Brain microvascular endothelial cell (primary cell): ENCODE measurements around the gene SF3B2.
A peak's percentile ranks its signal among the peaks of the same experiment; 100 is the strongest.

Source experiments
- DNase-seq: peaks from one replicate; pipeline ENCODE4 v3.0.0-alpha.2; 2020
- H3K27ac ChIP-seq: fragments of 250-450 bp; sonication (Bioruptor Pico); 2 replicates; pipeline ENCODE4 v1.5.1; 2020; ENCODE audit warnings: mild to moderate bottlenecking, moderate library complexity
- H3K27me3 ChIP-seq: fragments of 250-450 bp; sonication (Bioruptor Pico); replicated peaks from 2 replicates; pipeline ENCODE4 v1.5.1; 2020; ENCODE audit warnings: mild to moderate bottlenecking
- H3K36me3 ChIP-seq: fragments of 250-450 bp; sonication (Bioruptor Pico); replicated peaks from 2 replicates; pipeline ENCODE4 v1.5.1; 2020; ENCODE audit warnings: mild to moderate bottlenecking
- H3K4me3 ChIP-seq: 2 replicates; pipeline ENCODE4 v1.5.1; 2011; ENCODE audit warnings: low read depth, mild to moderate bottlenecking, control low read depth, low read length, moderate library complexity
- CTCF ChIP-seq: IDR thresholded peaks from 2 replicates; pipeline ENCODE4 v1.5.1; 2011; ENCODE audit warnings: low read depth, mild to moderate bottlenecking, moderate library complexity, low read length, control low read depth, inconsistent platforms; ENCODE audit errors: missing control alignments
- in situ Hi-C: cut with HindIII; loops from 2 replicates; pipeline ENCODE4 v1.10.0; 2017; ENCODE audit warnings: low sequenced_read_pairs, low pct_ligation_motif_present

SF3B2 gene

GRCh38 chr11:66082946-66083698 is 31.0 kb downstream of the SF3B2 start:
- no peak for TF ChIP-seq CTCF
- no peak for DNase-seq
- Histone ChIP-seq H3K4me3 (no peak overlapping the region), H3K27me3 (no peaks in the 10 kb centered on the region), H3K27ac (peak overlapping the region; percentile 11), H3K36me3 (no peaks in the 10 kb centered on the region)
- in situ Hi-C loops, result no loop called here

- no peak for TF ChIP-seq CTCF
- Histone ChIP-seq H3K36me3 (no peaks in the 10 kb centered on the region), H3K27me3 (no peaks in the 10 kb centered on the region), H3K4me3 (no peak overlapping the region), H3K27ac (no peak overlapping the region)
- in situ Hi-C loops, result no loop called here
- no peak for DNase-seq
Observed at GRCh38 chr11:66083767-66084166, 31.6 kb downstream of the SF3B2 start.

- in situ Hi-C loops, result no loop called here
- no peak for TF ChIP-seq CTCF
- no peak overlapping the region for H3K27ac ChIP-seq
- H3K36me3 ChIP-seq, result no peaks in the 10 kb centered on the region
- no peaks in the 10 kb centered on the region for H3K27me3 ChIP-seq
- no peak for DNase-seq
- H3K4me3 ChIP-seq, result no peak overlapping the region
Observed at GRCh38 chr11:66084821-66085475, 32.8 kb downstream of the SF3B2 start.

- no peak for DNase-seq
- no peak overlapping the region for H3K4me3 ChIP-seq
- in situ Hi-C loops, result no loop called here
- TF ChIP-seq CTCF, result no peak
- no peaks in the 10 kb centered on the region for H3K27me3 ChIP-seq
- H3K36me3 ChIP-seq, result peaks cover 2% of the 10 kb centered on the region
- H3K27ac ChIP-seq, result no peak overlapping the region
Observed at GRCh38 chr11:66087148-66087908, 35.2 kb downstream of the SF3B2 start.

GRCh38 chr11:66089067-66089466 is 36.9 kb downstream of the SF3B2 start:
- H3K36me3 ChIP-seq, result peaks cover 2% of the 10 kb centered on the region
- no peak overlapping the region for H3K27ac ChIP-seq
- in situ Hi-C loops, result no loop called here
- no peak overlapping the region for H3K4me3 ChIP-seq
- H3K27me3 ChIP-seq, result no peaks in the 10 kb centered on the region
- DNase-seq, result no peak
- no peak for TF ChIP-seq CTCF
